C4-2B (cell line): ENCODE results near the gene ZCCHC17.

ENCODE experiments used
- CTCF ChIP-seq: fragments of 450-650 bp; conservative IDR thresholded peaks from 2 replicates; pipeline ENCODE4 v1.5.1; 2017; ENCODE audit warnings: mild to moderate bottlenecking
- ZFX ChIP-seq: fragments of 450-650 bp; IDR thresholded peaks from 2 replicates; pipeline ENCODE4 v1.6.1; 2017

- TF ChIP-seq CTCF: peak; percentile 97
- no peak for TF ChIP-seq ZFX
Observed at GRCh38 chr1:31394584-31395193, 97.9 kb downstream of the ZCCHC17 start.
